ENCODE measurements around the gene RPL15.

DNA sequence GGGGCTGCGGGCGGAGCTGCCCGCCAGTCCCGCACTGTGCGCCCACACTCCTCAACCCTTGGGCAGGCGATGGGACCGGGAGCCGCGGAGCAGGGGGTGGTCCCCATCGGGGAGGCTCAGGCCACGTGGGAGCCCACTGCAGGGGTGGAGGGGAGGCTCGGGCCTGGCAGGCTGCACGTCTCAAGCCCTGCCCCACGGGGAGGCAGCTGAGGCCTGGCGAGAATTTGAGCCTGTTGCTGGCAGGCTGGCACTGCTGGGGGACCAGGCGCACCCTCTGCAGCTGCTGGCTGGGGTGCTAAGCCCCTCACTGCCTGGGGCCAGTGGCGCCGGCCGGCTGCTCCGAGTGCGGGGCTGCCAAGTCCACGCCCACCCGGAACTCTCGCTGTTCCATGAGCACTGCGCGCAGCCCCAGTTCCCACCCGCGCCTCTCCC lies 34.4 kb upstream of the RPL15 start:
- no peak for TF ChIP-seq EZH2 (IDR thresholded peaks at IDR 0.05; ENCODE audit: low read length)
- TF ChIP-seq, protein P1, sequence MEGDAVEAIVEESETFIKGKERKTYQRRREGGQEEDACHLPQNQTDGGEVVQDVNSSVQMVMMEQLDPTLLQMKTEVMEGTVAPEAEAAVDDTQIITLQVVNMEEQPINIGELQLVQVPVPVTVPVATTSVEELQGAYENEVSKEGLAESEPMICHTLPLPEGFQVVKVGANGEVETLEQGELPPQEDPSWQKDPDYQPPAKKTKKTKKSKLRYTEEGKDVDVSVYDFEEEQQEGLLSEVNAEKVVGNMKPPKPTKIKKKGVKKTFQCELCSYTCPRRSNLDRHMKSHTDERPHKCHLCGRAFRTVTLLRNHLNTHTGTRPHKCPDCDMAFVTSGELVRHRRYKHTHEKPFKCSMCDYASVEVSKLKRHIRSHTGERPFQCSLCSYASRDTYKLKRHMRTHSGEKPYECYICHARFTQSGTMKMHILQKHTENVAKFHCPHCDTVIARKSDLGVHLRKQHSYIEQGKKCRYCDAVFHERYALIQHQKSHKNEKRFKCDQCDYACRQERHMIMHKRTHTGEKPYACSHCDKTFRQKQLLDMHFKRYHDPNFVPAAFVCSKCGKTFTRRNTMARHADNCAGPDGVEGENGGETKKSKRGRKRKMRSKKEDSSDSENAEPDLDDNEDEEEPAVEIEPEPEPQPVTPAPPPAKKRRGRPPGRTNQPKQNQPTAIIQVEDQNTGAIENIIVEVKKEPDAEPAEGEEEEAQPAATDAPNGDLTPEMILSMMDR (optimal IDR thresholded peaks at IDR 0.05 in 1 of 3, IDR thresholded peaks at IDR 0.05 in 1 of 3, conservative IDR thresholded peaks at IDR 0.05 in 1 of 3; ENCODE audit: extremely low read depth in 1 of 3, insufficient read depth in 2 of 3, low read length in 3 of 3): no peak
